ENCODE measurements around the gene CHST10. TPM values are rescaled to one million over a fixed set of nuclear protein-coding genes. Genes with fewer than 3 reads are reported as not detected.

Gene CHST10
- total and polyA plus RNA-seq, 2 donors (not counting 3 experiments of a cell fraction or from before 2014, with no cell fraction given): 11.1 to 12.3 TPM

- no peaks in the 10 kb centered on the region for H3K27me3 ChIP-seq (ENCODE audit: control insufficient read depth in 2 of 2, insufficient read depth in 2 of 2, low read length in 2 of 2)
- no peaks in the 10 kb centered on the region for H3K9me1 ChIP-seq (replicated peaks; ENCODE audit: control insufficient read depth, extremely low read depth, insufficient read depth, low read length)
- no peak overlapping the region for H3K4me3 ChIP-seq (replicated peaks in 1 of 3; ENCODE audit: insufficient read depth in 1 of 3, low read depth in 1 of 3, low read length in 3 of 3)
- FAIRE-seq (no peak), DNase-seq (ENCODE audit: low read depth, low spot score) (no peak)
- CTCF ChIA-PET: interaction anchor here (1.8 to 5.2 kb wide), 3 partner anchors 9 to 127 kb away, joined by 4 to 44 read pairs (median 30); no protein-coding TSS in a partner anchor
- no TSS peak for BruUV-seq (replicated peaks)
- no peak overlapping the region for H3K4me2 ChIP-seq (ENCODE audit: insufficient read depth, low read length)
- H3K9ac ChIP-seq (replicated peaks; ENCODE audit: extremely low read depth, insufficient read depth, low read length): no peak overlapping the region
- no peak for TF ChIP-seq POLR2A (IDR thresholded peaks at IDR 0.05; ENCODE audit: low read depth, low read length)
- TF ChIP-seq FOS (IDR thresholded peaks at IDR 0.05; ENCODE audit: borderline replicate concordance, insufficient read depth, low read length): no peak
- TF ChIP-seq MYC (IDR thresholded peaks at IDR 0.05; ENCODE audit: low read depth, low read length): no peak
- no peak for TF ChIP-seq GATA2 (IDR thresholded peaks at IDR 0.05; ENCODE audit: insufficient read depth, insufficient read length, low read depth, low read length)
- no peaks in the 10 kb centered on the region for H3K36me3 ChIP-seq (ENCODE audit: control insufficient read depth in 2 of 2, extremely low read depth in 1 of 2, insufficient read depth in 2 of 2, low read length in 2 of 2)
- intact Hi-C loops (cut with micrococcal nuclease): no loop called here
- dilution Hi-C loops (cut with MboI; ENCODE audit: extremely low pct_ligation_motif_present, low sequenced_read_pairs): no loop called here
- no peaks in the 10 kb centered on the region for H3K9me3 ChIP-seq (replicated peaks; ENCODE audit: control insufficient read depth, insufficient read depth, low read length)
- H3K79me2 ChIP-seq (ENCODE audit: control insufficient read depth, insufficient read depth, low read length): no peaks in the 10 kb centered on the region
- POLR2A ChIA-PET: no interaction called here
- no peaks in the 10 kb centered on the region for H3K4me1 ChIP-seq (ENCODE audit: control insufficient read depth, extremely low read depth, insufficient read depth, low read length)
- no peak overlapping the region for H2AFZ ChIP-seq (ENCODE audit: low read depth, low read length)
- no peak overlapping the region for H3K27ac ChIP-seq (ENCODE audit: insufficient read depth, low read depth, low read length)
- no peaks in the 10 kb centered on the region for H4K20me1 ChIP-seq (replicated peaks; ENCODE audit: control insufficient read depth, extremely low read depth, insufficient read depth, low read length)
Observed at GRCh38 chr2:100390001-100390940, 27.2 kb downstream of the CHST10 start.

- intact Hi-C loops (cut with micrococcal nuclease) (loop anchor here (10.0 kb wide), 1 partner anchor 574 kb away; no protein-coding TSS in a partner anchor), dilution Hi-C loops (cut with MboI; ENCODE audit: extremely low pct_ligation_motif_present, low sequenced_read_pairs) (no loop called here)
- no peaks in the 10 kb centered on the region for H3K9me3 ChIP-seq (replicated peaks; ENCODE audit: control insufficient read depth, insufficient read depth, low read length)
- no peak for FAIRE-seq
- H3K4me2 ChIP-seq (ENCODE audit: insufficient read depth, low read length): no peak overlapping the region
- no peak overlapping the region for H3K27ac ChIP-seq (ENCODE audit: insufficient read depth, low read depth, low read length)
- H4K20me1 ChIP-seq (replicated peaks; ENCODE audit: control insufficient read depth, extremely low read depth, insufficient read depth, low read length): no peaks in the 10 kb centered on the region
- H2AFZ ChIP-seq (ENCODE audit: low read depth, low read length): no peak overlapping the region
- no peak overlapping the region for H3K9ac ChIP-seq (replicated peaks; ENCODE audit: extremely low read depth, insufficient read depth, low read length)
- no peak for DNase-seq (ENCODE audit: low read depth, low spot score)
- no peak overlapping the region for H3K4me3 ChIP-seq (replicated peaks in 1 of 3; ENCODE audit: insufficient read depth in 1 of 3, low read depth in 1 of 3, low read length in 3 of 3)
- H3K36me3 ChIP-seq (ENCODE audit: control insufficient read depth in 2 of 2, extremely low read depth in 1 of 2, insufficient read depth in 2 of 2, low read length in 2 of 2): no peaks in the 10 kb centered on the region
- H3K4me1 ChIP-seq (ENCODE audit: control insufficient read depth, extremely low read depth, insufficient read depth, low read length): no peaks in the 10 kb centered on the region
- H3K27me3 ChIP-seq (ENCODE audit: control insufficient read depth in 2 of 2, insufficient read depth in 2 of 2, low read length in 2 of 2): peaks cover 0 to 2% of the 10 kb centered on the region in 2 experiments
- H3K9me1 ChIP-seq (replicated peaks; ENCODE audit: control insufficient read depth, extremely low read depth, insufficient read depth, low read length): no peaks in the 10 kb centered on the region
- ChIA-PET CTCF (interaction anchor here (1.3 to 5.2 kb wide), 4 partner anchors 8 to 126 kb away, joined by 4 to 44 read pairs (median 17); no protein-coding TSS in a partner anchor), POLR2A (no interaction called here)
- no peaks in the 10 kb centered on the region for H3K79me2 ChIP-seq (ENCODE audit: control insufficient read depth, insufficient read depth, low read length)
- TF ChIP-seq FOS (IDR thresholded peaks at IDR 0.05; ENCODE audit: borderline replicate concordance, insufficient read depth, low read length) (no peak), EZH2 (IDR thresholded peaks at IDR 0.05; ENCODE audit: borderline replicate concordance, low read depth, low read length, severe bottlenecking) (no peak), POLR2A (IDR thresholded peaks at IDR 0.05; ENCODE audit: low read depth, low read length) (no peak), MAX (IDR thresholded peaks at IDR 0.05; ENCODE audit: insufficient read depth, insufficient read length) (no peak), MYC (IDR thresholded peaks at IDR 0.05; ENCODE audit: low read depth, low read length) (no peak), JUN (IDR thresholded peaks at IDR 0.05; ENCODE audit: borderline replicate concordance, insufficient read depth, insufficient read length, low read depth) (no peak), CTCF (IDR thresholded peaks at IDR 0.05; ENCODE audit: extremely low read depth in 1 of 2, insufficient read depth in 1 of 2, low read depth in 1 of 2, low read length in 2 of 2) (no peak), GATA2 (IDR thresholded peaks at IDR 0.05; ENCODE audit: insufficient read depth, insufficient read length, low read depth, low read length) (no peak), POLR2AphosphoS5 (IDR thresholded peaks at IDR 0.05; ENCODE audit: insufficient read depth, low read depth, low read length) (no peak)
- no TSS peak for BruUV-seq (replicated peaks)
Observed at GRCh38 chr2:100388703-100389102, 28.8 kb downstream of the CHST10 start.

All from endothelial cell of umbilical vein (primary cell).